IMR-90 (cell line): ENCODE measurements around the gene TRIM33. TPM values are rescaled to one million over a fixed set of nuclear protein-coding genes. Genes with fewer than 3 reads are reported as not detected.

Source experiments
- ATAC-seq: fragments of 200-7000 bp; cut with Tn5 transposase; 2 replicates; pipeline ENCODE4 v1.9.1; 2020; ENCODE audit warnings: low read depth, mild to moderate bottlenecking, moderate library complexity
- BruUV-seq: library from RNA; stranded (reverse); fragments of 400-500 nt; replicated peaks from 2 replicates; lab custom pipeline; 2021; lab: Mats Ljungman, UMichigan
- CTCF ChIA-PET: fragments of 300-600 bp; formaldehyde crosslinking; extraction: SDS; loops from one replicate; lab custom pipeline; 2021; ENCODE audit warnings: antibody characterized with exemption; lab: Yijun Ruan, JAX
- POLR2A ChIA-PET: fragments of 300-600 bp; sonication (Branson Sonifier 250); formaldehyde crosslinking; loops from one replicate; lab custom pipeline; 2022; ENCODE audit warnings: antibody characterized with exemption; ENCODE audit not compliant: unreplicated experiment; lab: Charles Lee
- DNase-seq: peaks from one replicate; pipeline ENCODE4 v3.0.0; 2013
- H2AFZ ChIP-seq: replicated peaks from 2 replicates; pipeline ENCODE3; 2013; ENCODE audit warnings: low read length, mild to moderate bottlenecking; ENCODE audit not compliant: poor library complexity
- H2AK5ac ChIP-seq: 2 replicates; pipeline ENCODE4 v1.6.1; 2013; ENCODE audit warnings: low read depth, low read length, inconsistent platforms
- H2AK9ac ChIP-seq: replicated peaks from 2 replicates; pipeline ENCODE3; 2013; ENCODE audit warnings: mild to moderate bottlenecking, low read depth, low read length, moderate library complexity; ENCODE audit not compliant: poor library complexity
- H2BK120ac ChIP-seq: 2 replicates; pipeline ENCODE4 v1.6.1; 2013; ENCODE audit warnings: low read depth, low read length, inconsistent platforms
- H2BK15ac ChIP-seq: 3 replicates; pipeline ENCODE4 v1.6.1; 2013; ENCODE audit warnings: low read depth, low read length, inconsistent platforms
- H2BK20ac ChIP-seq: 2 replicates; pipeline ENCODE4 v1.6.1; 2013; ENCODE audit warnings: low read depth, mild to moderate bottlenecking, inconsistent platforms, low read length, moderate library complexity
- H2BK5ac ChIP-seq: 2 replicates; pipeline ENCODE4 v1.6.1; 2013; ENCODE audit warnings: mild to moderate bottlenecking, low read depth, low read length, inconsistent platforms; ENCODE audit not compliant: poor library complexity, severe bottlenecking
- H3K14ac ChIP-seq: replicated peaks from 2 replicates; pipeline ENCODE4 v1.6.1; 2013; ENCODE audit warnings: low read depth, low read length, inconsistent platforms
- H3K18ac ChIP-seq: 2 replicates; pipeline ENCODE4 v1.6.1; 2013; ENCODE audit warnings: low read depth, low read length, control low read depth
- H3K23ac ChIP-seq: 2 replicates; pipeline ENCODE4 v1.6.1; 2013; ENCODE audit warnings: low read depth, low read length, inconsistent platforms
- H3K27ac ChIP-seq: 2 replicates; pipeline ENCODE4 v1.5.1; 2013; ENCODE audit warnings: mild to moderate bottlenecking, control low read depth, low read length; ENCODE audit not compliant: insufficient read depth
- H3K27me3 ChIP-seq: 2 replicates; pipeline ENCODE4 v1.6.1; 2013; ENCODE audit warnings: low read length; ENCODE audit not compliant: control insufficient read depth, insufficient read depth
- H3K36me3 ChIP-seq: 2 replicates; pipeline ENCODE4 v1.6.1; 2013; ENCODE audit warnings: low read length, mixed read lengths; ENCODE audit not compliant: control insufficient read depth, insufficient read depth
- H3K4ac ChIP-seq: 2 replicates; pipeline ENCODE4 v1.6.1; 2013; ENCODE audit warnings: low read depth, low read length, inconsistent platforms
- H3K4me1 ChIP-seq: 2 replicates; pipeline ENCODE4 v1.6.1; 2013; ENCODE audit warnings: low read length, mixed read lengths; ENCODE audit not compliant: control insufficient read depth, insufficient read depth
- H3K4me2 ChIP-seq: 2 replicates; pipeline ENCODE4 v1.6.1; 2013; ENCODE audit warnings: low read depth, mild to moderate bottlenecking, control low read depth, low read length, moderate library complexity
- H3K4me3 ChIP-seq: 2 replicates; pipeline ENCODE4 v1.5.1; 2013; ENCODE audit warnings: low read depth, mild to moderate bottlenecking, control low read depth, low read length, moderate library complexity; ENCODE audit not compliant: insufficient read depth
- H3K56ac ChIP-seq: 2 replicates; pipeline ENCODE4 v1.6.1; 2013; ENCODE audit warnings: low read length, inconsistent platforms; ENCODE audit not compliant: insufficient read depth; ENCODE audit errors: extremely low read depth
- H3K79me1 ChIP-seq, 2 experiments: 2 replicates each; pipeline ENCODE4 v1.6.1; 2013; ENCODE audit warnings: low read length in 2 of 2, inconsistent platforms in 1 of 2, low read depth in 1 of 2
- H3K9ac ChIP-seq: 2 replicates; pipeline ENCODE4 v1.6.1; 2013; ENCODE audit warnings: low read depth, low read length, control low read depth
- H3K9me1 ChIP-seq: 2 replicates; pipeline ENCODE4 v1.6.1; 2013; ENCODE audit warnings: low read length, inconsistent platforms; ENCODE audit not compliant: insufficient read depth
- H3K9me3 ChIP-seq: 2 replicates; pipeline ENCODE4 v1.6.1; 2013; ENCODE audit warnings: low read length; ENCODE audit not compliant: control insufficient read depth, insufficient read depth
- H4K20me1 ChIP-seq: 2 replicates; pipeline ENCODE4 v1.6.1; 2013; ENCODE audit warnings: low read length, inconsistent platforms; ENCODE audit not compliant: insufficient read depth
- H4K5ac ChIP-seq: 2 replicates; pipeline ENCODE4 v1.6.1; 2013; ENCODE audit warnings: mild to moderate bottlenecking, low read depth, low read length, control low read depth
- H4K8ac ChIP-seq, 2 experiments: 2 replicates each; pipeline ENCODE4 v1.6.1; 2013; ENCODE audit warnings: low read depth in 2 of 2, low read length in 2 of 2, control low read depth in 1 of 2, inconsistent platforms in 1 of 2
- H4K91ac ChIP-seq: 2 replicates; pipeline ENCODE4 v1.6.1; 2013; ENCODE audit warnings: low read depth, low read length, inconsistent platforms; ENCODE audit not compliant: insufficient read depth
- BHLHE40 ChIP-seq: fragments of 150-350 bp; IDR thresholded peaks from 2 replicates; pipeline ENCODE4 v1.6.1; 2016; ENCODE audit warnings: mild to moderate bottlenecking, low read depth, low read length
- CEBPB ChIP-seq: IDR thresholded peaks from 2 replicates; pipeline ENCODE4 v1.6.1; 2012; ENCODE audit warnings: low read depth, low read length, improper control_type of control experiment
- CHD1 ChIP-seq: IDR thresholded peaks from 2 replicates; pipeline ENCODE4 v1.6.1; 2012; ENCODE audit warnings: low read depth, low read length, improper control_type of control experiment
- FOS ChIP-seq: fragments of 150-350 bp; IDR thresholded peaks from 2 replicates; pipeline ENCODE4 v1.6.1; 2016; ENCODE audit warnings: low read depth, low read length
- MAFK ChIP-seq: IDR thresholded peaks from 2 replicates; pipeline ENCODE4 v1.6.1; 2012; ENCODE audit warnings: low read depth, low read length, improper control_type of control experiment
- MAZ ChIP-seq: IDR thresholded peaks from 2 replicates; pipeline ENCODE4 v1.6.1; 2012; ENCODE audit warnings: low read depth, mild to moderate bottlenecking, low read length, improper control_type of control experiment, moderate library complexity, borderline replicate concordance
- MXI1 ChIP-seq: IDR thresholded peaks from 2 replicates; pipeline ENCODE4 v1.6.1; 2012; ENCODE audit warnings: low read depth, mild to moderate bottlenecking, low read length, moderate library complexity, borderline replicate concordance
- NFE2L2 ChIP-seq: fragments of 150-350 bp; IDR thresholded peaks from 2 replicates; pipeline ENCODE4 v1.6.1; 2016; ENCODE audit warnings: low read depth, mild to moderate bottlenecking, low read length
- POLR2A ChIP-seq: IDR thresholded peaks from 2 replicates; pipeline ENCODE4 v1.6.1; 2012; ENCODE audit warnings: mild to moderate bottlenecking, low read depth, low read length
- RAD21 ChIP-seq: IDR thresholded peaks from 2 replicates; pipeline ENCODE4 v1.6.1; 2012; ENCODE audit warnings: low read length, improper control_type of control experiment
- RCOR1 ChIP-seq: IDR thresholded peaks from 2 replicates; pipeline ENCODE4 v1.6.1; 2012; ENCODE audit warnings: mild to moderate bottlenecking, low read length, improper control_type of control experiment; ENCODE audit not compliant: insufficient replicate concordance
- RFX5 ChIP-seq: IDR thresholded peaks from 2 replicates; pipeline ENCODE4 v1.8.0; 2012; ENCODE audit warnings: low read depth, mild to moderate bottlenecking, low read length, moderate library complexity
- SMC3 ChIP-seq: fragments of 150-350 bp; IDR thresholded peaks from 2 replicates; pipeline ENCODE4 v1.6.1; 2016; ENCODE audit warnings: low read depth, mild to moderate bottlenecking, antibody characterized with exemption, low read length, moderate library complexity
- WGBS, 2 experiments: methylation state at CpG; one replicate each; pipeline versions ENCODE4 v1.1.5 to v1.1.7; 2013; ENCODE audit warnings: missing lambda C conversion rate in 2 of 2; ENCODE audit not compliant: insufficient read length in 1 of 2; ENCODE audit errors: extremely low coverage in 2 of 2; 5-methylcytosine and 5-hydroxymethylcytosine counted together
- dilution Hi-C: fragments of 300-500 bp; cut with HindIII; formaldehyde crosslinking; loops from one replicate; pipeline ENCODE4 v1.14.3; 2018; ENCODE audit warnings: low sequenced_read_pairs; ENCODE audit not compliant: unreplicated experiment
- in situ Hi-C: fragments of 300-500 bp; cut with MboI; formaldehyde crosslinking; loops from 3 replicates; pipeline ENCODE4 v1.14.3; 2019; ENCODE audit warnings: low sequenced_read_pairs, inconsistent platforms, mixed read lengths
- intact Hi-C: fragments of 100-400 bp; cut with micrococcal nuclease; formaldehyde crosslinking; loops from 2 replicates; pipeline ENCODE4 v1.10.0; 2022
- polyA plus RNA-seq, 3 experiments: library from polyadenylated mRNA; depleted of rRNA; stranded (reverse); fragments of >200 nt; gene quantifications; 2 replicates each; pipeline ENCODE4 v1.2.3, GENCODE V29; 2012; ENCODE audit warnings: low replicate concordance in 1 of 3
- total RNA-seq: library from RNA; depleted of rRNA; stranded (reverse); fragments of >200 nt; gene quantifications from 2 replicates; pipeline ENCODE4 v1.2.3, GENCODE V29; 2012
- TF ChIP-seq, protein P1 (sequence below): conservative IDR thresholded peaks from 2 replicates; pipeline ENCODE4 v1.5.1; 2012; ENCODE audit warnings: mild to moderate bottlenecking, low read depth, low read length, improper control_type of control experiment
- TF ChIP-seq, protein P2 (sequence below): fragments of 150-350 bp; IDR thresholded peaks from 2 replicates; pipeline ENCODE4 v1.6.1; 2016; ENCODE audit warnings: low read depth, mild to moderate bottlenecking, low read length, moderate library complexity, borderline replicate concordance
- TF ChIP-seq, protein P3 (sequence below): fragments of 150-350 bp; IDR thresholded peaks from 2 replicates; pipeline ENCODE4 v1.6.1; 2017; ENCODE audit warnings: mild to moderate bottlenecking, antibody characterized with exemption, low read length, low read depth

TRIM33 gene
- total and polyA plus RNA-seq, 2 of the 4 experiments (the other 2 are of a cell fraction), result 9.5 to 40.1 TPM

DNA sequence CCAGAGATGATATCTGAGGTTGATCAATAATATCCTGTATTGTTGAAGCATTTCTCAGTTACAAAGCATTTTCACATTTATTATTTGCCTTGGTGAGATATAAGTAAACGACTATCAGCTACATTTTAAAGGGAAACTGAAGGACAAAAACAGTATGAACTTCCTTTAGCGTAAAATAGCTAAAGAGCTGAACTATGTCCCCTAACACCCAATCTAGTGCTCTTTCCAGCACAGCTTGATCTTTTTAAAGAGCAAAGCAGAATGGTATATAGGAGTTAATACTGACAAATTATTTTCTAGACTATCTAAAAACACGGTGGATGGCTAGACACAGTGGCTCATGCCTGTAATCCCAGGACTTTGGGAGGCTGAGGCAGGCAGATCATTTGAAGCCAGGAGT lies 3.5 kb downstream of the TRIM33 start:
- TF ChIP-seq RFX5 (no peak), MXI1 (no peak), RAD21 (no peak), BHLHE40 (no peak), RCOR1 (no peak), MAZ (no peak), CHD1 (no peak), CEBPB (no peak), NFE2L2 (no peak), FOS (no peak), SMC3 (no peak), MAFK (no peak), POLR2A (no peak)
- TF ChIP-seq, protein P1, sequence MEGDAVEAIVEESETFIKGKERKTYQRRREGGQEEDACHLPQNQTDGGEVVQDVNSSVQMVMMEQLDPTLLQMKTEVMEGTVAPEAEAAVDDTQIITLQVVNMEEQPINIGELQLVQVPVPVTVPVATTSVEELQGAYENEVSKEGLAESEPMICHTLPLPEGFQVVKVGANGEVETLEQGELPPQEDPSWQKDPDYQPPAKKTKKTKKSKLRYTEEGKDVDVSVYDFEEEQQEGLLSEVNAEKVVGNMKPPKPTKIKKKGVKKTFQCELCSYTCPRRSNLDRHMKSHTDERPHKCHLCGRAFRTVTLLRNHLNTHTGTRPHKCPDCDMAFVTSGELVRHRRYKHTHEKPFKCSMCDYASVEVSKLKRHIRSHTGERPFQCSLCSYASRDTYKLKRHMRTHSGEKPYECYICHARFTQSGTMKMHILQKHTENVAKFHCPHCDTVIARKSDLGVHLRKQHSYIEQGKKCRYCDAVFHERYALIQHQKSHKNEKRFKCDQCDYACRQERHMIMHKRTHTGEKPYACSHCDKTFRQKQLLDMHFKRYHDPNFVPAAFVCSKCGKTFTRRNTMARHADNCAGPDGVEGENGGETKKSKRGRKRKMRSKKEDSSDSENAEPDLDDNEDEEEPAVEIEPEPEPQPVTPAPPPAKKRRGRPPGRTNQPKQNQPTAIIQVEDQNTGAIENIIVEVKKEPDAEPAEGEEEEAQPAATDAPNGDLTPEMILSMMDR, result no peak
- TF ChIP-seq, protein P2, sequence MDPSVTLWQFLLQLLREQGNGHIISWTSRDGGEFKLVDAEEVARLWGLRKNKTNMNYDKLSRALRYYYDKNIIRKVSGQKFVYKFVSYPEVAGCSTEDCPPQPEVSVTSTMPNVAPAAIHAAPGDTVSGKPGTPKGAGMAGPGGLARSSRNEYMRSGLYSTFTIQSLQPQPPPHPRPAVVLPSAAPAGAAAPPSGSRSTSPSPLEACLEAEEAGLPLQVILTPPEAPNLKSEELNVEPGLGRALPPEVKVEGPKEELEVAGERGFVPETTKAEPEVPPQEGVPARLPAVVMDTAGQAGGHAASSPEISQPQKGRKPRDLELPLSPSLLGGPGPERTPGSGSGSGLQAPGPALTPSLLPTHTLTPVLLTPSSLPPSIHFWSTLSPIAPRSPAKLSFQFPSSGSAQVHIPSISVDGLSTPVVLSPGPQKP, result no peak
- TF ChIP-seq, protein P3, sequence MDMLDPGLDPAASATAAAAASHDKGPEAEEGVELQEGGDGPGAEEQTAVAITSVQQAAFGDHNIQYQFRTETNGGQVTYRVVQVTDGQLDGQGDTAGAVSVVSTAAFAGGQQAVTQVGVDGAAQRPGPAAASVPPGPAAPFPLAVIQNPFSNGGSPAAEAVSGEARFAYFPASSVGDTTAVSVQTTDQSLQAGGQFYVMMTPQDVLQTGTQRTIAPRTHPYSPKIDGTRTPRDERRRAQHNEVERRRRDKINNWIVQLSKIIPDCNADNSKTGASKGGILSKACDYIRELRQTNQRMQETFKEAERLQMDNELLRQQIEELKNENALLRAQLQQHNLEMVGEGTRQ, result no peak
- H3K36me3 ChIP-seq, result peaks cover 3% of the 10 kb centered on the region; the same call in 1 of the 2 replicates
- no TSS peak for BruUV-seq

More for the DNA sequence above, 3.5 kb downstream of the TRIM33 start:
- no peak overlapping the region for H3K18ac ChIP-seq
- H3K27ac ChIP-seq, result no peak overlapping the region
- POLR2A ChIA-PET, result no interaction called here
- H2AFZ ChIP-seq, result no peak overlapping the region
- no peak overlapping the region for H4K91ac ChIP-seq
- no peaks in the 10 kb centered on the region for H3K9me3 ChIP-seq
- peaks cover 4% of the 10 kb centered on the region for H3K9me1 ChIP-seq
- no peaks in the 10 kb centered on the region for H3K27me3 ChIP-seq
- peaks cover 62% of the 10 kb centered on the region for H4K20me1 ChIP-seq
- H2BK20ac ChIP-seq, result no peak overlapping the region
- no peak overlapping the region for H3K4ac ChIP-seq
- H2BK120ac ChIP-seq, result no peak overlapping the region
- no peak overlapping the region for H3K56ac ChIP-seq
- in situ Hi-C loops (no loop called here), dilution Hi-C loops (no loop called here), intact Hi-C loops (loop anchor here (5.0 kb wide), 1 partner anchor 40 kb away; no protein-coding TSS in a partner anchor)
- H2AK5ac ChIP-seq, result no peak overlapping the region
- H3K4me1 ChIP-seq, result peaks cover 2% of the 10 kb centered on the region; the same call in 1 of the 2 replicates
- peak overlapping the region; percentile 28; the same call in 1 of the 2 replicates for H3K4me2 ChIP-seq
- CTCF ChIA-PET, result no interaction called here
- no peak overlapping the region for H2BK5ac ChIP-seq
- H4K5ac ChIP-seq, result no peak overlapping the region
- H3K4me3 ChIP-seq, result no peak overlapping the region
- no peak overlapping the region for H4K8ac ChIP-seq
- no peak overlapping the region for H2BK15ac ChIP-seq
- no peak overlapping the region for H3K14ac ChIP-seq
- 0% methylated on average over 1 of the region's 3 CpGs; no CpG with 5 or more reads in 1 of the 2 experiments for WGBS, 2 experiments
- H2AK9ac ChIP-seq, result no peak overlapping the region
- ATAC-seq (no peak), DNase-seq (no peak)
- no peak overlapping the region for H3K9ac ChIP-seq
- H3K79me1 ChIP-seq, result peaks cover 10 to 57% of the 10 kb centered on the region in 2 experiments; a peak in 2 of 4 replicates
- no peak overlapping the region for H3K23ac ChIP-seq
